HG02840 (cell line): ENCODE data around the gene TRIM4.

Source experiments
- ATAC-seq: cut with Tn5 transposase; IDR thresholded peaks from one replicate; pipeline ENCODE4 v1.9.1; 2021; ENCODE audit warnings: mild to moderate bottlenecking, moderate library complexity, moderate number of reproducible peaks; ENCODE audit not compliant: unreplicated experiment, low FRiP score

Gene TRIM4

DNA sequence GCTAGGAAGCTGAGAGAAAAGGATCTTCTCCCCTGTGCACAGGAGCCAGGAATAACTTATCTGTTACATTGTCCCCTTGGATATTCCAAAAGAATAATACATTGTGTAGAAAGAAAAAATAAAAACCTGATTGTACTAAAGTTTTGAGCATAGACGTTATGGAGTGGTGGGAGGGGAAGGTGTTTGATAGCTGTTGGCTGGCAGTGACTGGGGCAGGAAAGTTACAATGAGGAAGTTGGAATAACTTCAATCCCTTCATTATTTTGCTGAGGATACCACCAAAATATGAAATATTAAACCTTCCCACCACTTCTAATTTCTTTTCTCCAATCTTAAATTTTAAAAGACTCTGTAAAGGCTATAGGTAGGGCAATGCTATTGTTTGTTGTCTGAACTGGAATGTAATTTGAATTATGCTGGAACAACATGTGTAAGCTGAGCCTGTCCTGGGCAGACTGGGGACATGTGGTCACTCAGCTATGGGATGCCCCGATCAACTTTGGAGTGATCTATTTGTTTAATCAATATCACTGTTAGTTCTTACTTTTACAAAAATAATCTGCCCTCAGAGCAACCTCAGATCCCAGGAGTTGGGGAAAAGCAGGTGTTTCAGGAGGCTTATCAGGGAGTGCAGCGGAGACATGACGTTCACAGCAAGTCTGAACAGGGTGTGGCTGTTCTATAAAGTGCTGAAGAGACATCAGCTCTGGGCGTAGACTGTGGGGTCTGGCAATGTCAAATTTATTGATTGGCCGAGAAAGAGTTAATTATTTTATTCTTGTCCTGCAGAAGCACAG is 70.7 kb downstream of the TRIM4 start:
- ATAC-seq: no peak

- ATAC-seq: no peak
Measured at GRCh38 chr7:99844328-99844727, 75.0 kb downstream of the TRIM4 start.

DNA sequence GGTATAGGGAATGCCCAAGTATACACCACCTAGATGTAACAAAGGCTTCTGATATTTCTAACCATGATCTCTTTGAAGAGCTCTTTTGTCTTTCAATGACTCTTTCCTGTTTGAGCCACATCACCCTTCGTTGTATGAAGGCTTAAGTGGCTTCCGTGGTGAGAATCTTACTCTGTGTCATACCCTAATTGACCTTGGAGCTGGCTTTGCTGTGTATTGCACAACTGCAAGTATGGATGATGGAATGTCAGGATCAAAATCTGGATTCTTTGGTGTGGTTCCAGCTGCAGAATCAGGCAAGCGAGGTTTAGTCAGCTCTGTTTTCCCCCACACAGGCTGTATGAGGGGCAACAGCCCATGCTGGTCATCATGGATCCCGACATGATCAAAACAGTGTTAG is 75.5 kb downstream of the TRIM4 start:
- no peak for ATAC-seq

DNA sequence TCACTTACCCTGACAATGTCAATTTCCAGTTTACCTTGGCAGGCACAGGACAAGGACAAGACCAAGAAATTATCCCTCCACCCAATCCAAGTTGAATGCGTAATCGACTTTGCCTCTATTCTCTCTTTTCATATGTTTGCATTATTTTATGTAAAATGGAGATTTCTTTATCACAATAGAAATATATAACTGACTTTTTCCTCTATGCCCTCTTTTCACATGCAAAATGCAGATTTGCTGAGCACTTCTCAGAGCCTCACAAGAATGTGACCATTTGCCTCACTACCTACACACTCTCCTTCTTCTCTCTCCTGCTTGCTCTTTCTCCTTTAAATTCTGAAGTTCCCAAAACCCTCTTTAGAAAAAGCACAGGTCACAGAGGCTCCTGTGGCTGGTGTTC is 76.4 kb downstream of the TRIM4 start:
- ATAC-seq: no peak
